Measurements from ENCODE around the gene EFCAB10. TPM values are rescaled to one million over a fixed set of nuclear protein-coding genes. Genes with fewer than 3 reads are reported as not detected.

The EFCAB10 gene
- total RNA-seq, 1 experiment from 2014 or later = not detected

- no peaks in the 10 kb centered on the region for H3K27me3 Mint-ChIP-seq (ENCODE audit: insufficient read depth, unreplicated experiment)
- H3K4me1 ChIP-seq = no peaks in the 10 kb centered on the region
- no peak for TF ChIP-seq CTCF (IDR thresholded peaks at IDR 0.05; ENCODE audit: insufficient read depth in 1 of 2, low read depth in 1 of 2, low read length in 1 of 2, severe bottlenecking in 1 of 2, unreplicated experiment in 1 of 2)
- H3K36me3 Mint-ChIP-seq (ENCODE audit: insufficient read depth, unreplicated experiment) = peaks cover 5% of the 10 kb centered on the region
- intact Hi-C loops (cut with micrococcal nuclease; ENCODE audit: unreplicated experiment) = no loop called here
- CTCF ChIA-PET = interaction anchor here (0.8 kb wide), 1 partner anchor 48 kb away, joined by 3 read pairs; the partner anchor contains the start of gene RINT1
- no peak overlapping the region for H3K27ac Mint-ChIP-seq (ENCODE audit: unreplicated experiment)
- no peak overlapping the region for H3K4me3 Mint-ChIP-seq (ENCODE audit: unreplicated experiment)
- H3K36me3 ChIP-seq (ENCODE audit: control insufficient read depth, insufficient read depth, low read length) = no peaks in the 10 kb centered on the region
- H3K9me3 ChIP-seq = peaks cover 7% of the 10 kb centered on the region; the same call in 1 of the 2 replicates
- no TSS peak for BruUV-seq (replicated peaks)
- peaks cover 20% of the 10 kb centered on the region for H3K9me3 Mint-ChIP-seq (ENCODE audit: unreplicated experiment)
- POLR2A ChIA-PET = no interaction called here
- no peak for DNase-seq
- H3K27me3 ChIP-seq (replicated peaks; ENCODE audit: control insufficient read depth, insufficient read depth, low read length) = no peaks in the 10 kb centered on the region
- no peaks in the 10 kb centered on the region for H3K4me1 Mint-ChIP-seq (ENCODE audit: low read depth, unreplicated experiment)
- H3K4me3 ChIP-seq (ENCODE audit: low read depth, low read length) = no peak overlapping the region
These were observed 1.1 kb downstream of the EFCAB10 start for GRCh38 chr7:105580022-105580740.

- Mint-ChIP-seq H3K36me3 (ENCODE audit: insufficient read depth, unreplicated experiment) (peaks cover 5% of the 10 kb centered on the region), H3K9me3 (ENCODE audit: unreplicated experiment) (peaks cover 10% of the 10 kb centered on the region), H3K27me3 (ENCODE audit: insufficient read depth, unreplicated experiment) (no peaks in the 10 kb centered on the region), H3K27ac (ENCODE audit: unreplicated experiment) (no peak overlapping the region), H3K4me1 (ENCODE audit: low read depth, unreplicated experiment) (no peaks in the 10 kb centered on the region), H3K4me3 (ENCODE audit: unreplicated experiment) (no peak overlapping the region)
- H3K4me1 ChIP-seq = no peaks in the 10 kb centered on the region
- H3K36me3 ChIP-seq (ENCODE audit: control insufficient read depth, insufficient read depth, low read length) = no peaks in the 10 kb centered on the region
- 0 out of 2 replicates have a peak, but pooled peaks cover under 1% of the 10 kb centered on the region for H3K9me3 ChIP-seq
- CTCF ChIA-PET = no interaction called here
- BruUV-seq (replicated peaks) = no TSS peak
- POLR2A ChIA-PET = no interaction called here
- intact Hi-C loops (cut with micrococcal nuclease; ENCODE audit: unreplicated experiment) = no loop called here
- no peak overlapping the region for H3K4me3 ChIP-seq (ENCODE audit: low read depth, low read length)
- DNase-seq = no peak
- no peak for TF ChIP-seq CTCF (IDR thresholded peaks at IDR 0.05; ENCODE audit: insufficient read depth in 1 of 2, low read depth in 1 of 2, low read length in 1 of 2, severe bottlenecking in 1 of 2, unreplicated experiment in 1 of 2)
- no peaks in the 10 kb centered on the region for H3K27me3 ChIP-seq (replicated peaks; ENCODE audit: control insufficient read depth, insufficient read depth, low read length)
These were observed 2.8 kb downstream of the EFCAB10 start for GRCh38 chr7:105578496-105578895.

GRCh38 chr7:105577251-105577650, 4.0 kb downstream of the EFCAB10 start:
- TF ChIP-seq CTCF (IDR thresholded peaks at IDR 0.05; ENCODE audit: insufficient read depth in 1 of 2, low read depth in 1 of 2, low read length in 1 of 2, severe bottlenecking in 1 of 2, unreplicated experiment in 1 of 2) = no peak
- H3K4me1 Mint-ChIP-seq (ENCODE audit: low read depth, unreplicated experiment) = no peaks in the 10 kb centered on the region
- peaks cover 5% of the 10 kb centered on the region for H3K36me3 Mint-ChIP-seq (ENCODE audit: insufficient read depth, unreplicated experiment)
- Histone ChIP-seq H3K4me3 (ENCODE audit: low read depth, low read length) (no peak overlapping the region), H3K4me1 (no peaks in the 10 kb centered on the region), H3K9me3 (no peaks in the 10 kb centered on the region), H3K36me3 (ENCODE audit: control insufficient read depth, insufficient read depth, low read length) (no peaks in the 10 kb centered on the region), H3K27me3 (replicated peaks; ENCODE audit: control insufficient read depth, insufficient read depth, low read length) (no peaks in the 10 kb centered on the region)
- H3K4me3 Mint-ChIP-seq (ENCODE audit: unreplicated experiment) = no peak overlapping the region
- POLR2A ChIA-PET = no interaction called here
- BruUV-seq (replicated peaks) = no TSS peak
- CTCF ChIA-PET = interaction anchor here (0.6 kb wide), 1 partner anchor 51 kb away, joined by 3 read pairs; no protein-coding TSS in a partner anchor
- no peak overlapping the region for H3K27ac Mint-ChIP-seq (ENCODE audit: unreplicated experiment)
- DNase-seq = no peak
- no peaks in the 10 kb centered on the region for H3K9me3 Mint-ChIP-seq (ENCODE audit: unreplicated experiment)
- no peaks in the 10 kb centered on the region for H3K27me3 Mint-ChIP-seq (ENCODE audit: insufficient read depth, unreplicated experiment)
- intact Hi-C loops (cut with micrococcal nuclease; ENCODE audit: unreplicated experiment) = no loop called here

Data from Caco-2 (cell line).